Measurements from ENCODE around the gene NRSN2.
"Not testable (repeated sequence)": the region's sequence is repeated elsewhere in the genome, so short reads cannot be mapped to it uniquely, and the experiment has no call there.

The NRSN2 gene

DNA sequence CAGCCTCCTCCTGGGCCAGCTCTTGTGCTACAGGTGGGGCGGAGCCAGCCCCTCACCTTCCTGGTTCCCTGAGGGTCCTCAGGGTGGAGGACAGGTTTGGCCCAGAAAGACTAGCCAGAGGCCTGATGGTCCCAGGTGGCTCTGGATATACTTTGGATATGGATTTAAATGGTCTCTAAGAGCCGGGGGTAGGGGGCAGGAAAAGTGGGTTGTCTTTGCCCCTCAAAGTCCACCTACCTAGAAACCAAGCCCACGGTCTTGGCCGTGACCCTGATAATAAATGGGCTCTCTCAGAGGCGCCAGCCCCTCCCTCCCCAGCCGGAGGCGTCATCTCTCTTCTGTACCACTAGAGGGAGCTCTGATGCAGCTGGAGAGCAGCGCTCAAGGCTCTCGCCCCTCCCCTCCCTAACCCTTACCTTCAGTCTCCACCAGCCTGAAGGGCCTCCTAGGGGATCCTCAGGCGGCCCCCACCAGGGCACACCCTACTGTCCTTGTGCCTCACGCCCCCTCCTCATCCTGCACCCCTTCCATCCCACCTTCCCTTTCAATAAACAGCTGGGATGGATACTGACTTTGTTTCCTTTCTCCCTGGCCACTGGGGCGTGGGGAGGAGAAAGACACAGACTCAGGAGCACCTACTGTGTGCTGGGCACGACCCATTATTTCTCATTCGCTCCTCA lies 7.5 kb downstream of the NRSN2 start:
- peak; percentile 67 to 69 for DNase-seq (ENCODE audit: low read depth in 2 of 2)

DNA sequence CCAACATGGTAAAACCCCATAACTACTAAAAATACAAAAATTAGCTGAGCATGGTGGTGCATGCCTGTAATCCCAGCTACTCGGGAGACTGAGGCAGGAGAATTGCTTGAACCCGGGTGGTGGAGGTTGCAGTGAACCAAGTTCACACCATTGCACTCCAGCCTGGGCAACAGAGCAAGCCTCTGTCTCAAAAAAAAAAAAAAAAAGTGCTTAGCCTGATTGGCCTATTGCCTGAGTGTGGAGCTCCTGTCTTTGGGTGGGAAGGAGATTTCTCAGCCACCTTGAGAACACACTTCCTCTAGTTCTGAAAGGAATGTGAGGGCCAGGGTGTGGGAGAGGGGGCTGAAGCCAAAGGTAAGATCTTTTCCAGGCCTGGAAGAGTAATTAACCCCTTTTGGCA lies 9.2 kb downstream of the NRSN2 start:
- not testable (repeated sequence) for DNase-seq (ENCODE audit: low read depth in 2 of 2)

DNA sequence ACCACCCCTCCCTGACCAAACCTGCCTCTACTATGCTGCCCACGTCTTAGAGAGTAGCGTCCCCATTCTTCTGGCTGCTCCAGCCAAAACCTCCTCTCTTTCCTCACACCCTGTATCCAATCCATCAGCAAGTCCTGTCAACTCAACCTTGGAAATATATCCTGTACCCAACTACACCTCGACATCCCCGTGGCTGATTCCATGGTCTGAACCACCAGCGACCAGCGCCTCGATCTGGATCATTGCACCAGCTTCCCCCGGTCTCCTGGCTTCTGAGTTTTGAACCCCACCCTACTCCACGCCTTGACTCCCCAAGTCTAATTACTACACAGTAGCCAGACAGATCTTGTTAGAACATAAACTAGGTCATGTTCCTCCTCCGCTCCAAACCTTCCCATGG lies 9.8 kb downstream of the NRSN2 start:
- no peak for DNase-seq (ENCODE audit: low read depth in 2 of 2)

- DNase-seq (ENCODE audit: low read depth in 2 of 2) = no peak
Measured at GRCh38 chr20:358891-359555, 12.1 kb downstream of the NRSN2 start.

GRCh38 chr20:361561-361960 lies 14.7 kb downstream of the NRSN2 start:
- no peak for DNase-seq (ENCODE audit: low read depth in 2 of 2)

DNA sequence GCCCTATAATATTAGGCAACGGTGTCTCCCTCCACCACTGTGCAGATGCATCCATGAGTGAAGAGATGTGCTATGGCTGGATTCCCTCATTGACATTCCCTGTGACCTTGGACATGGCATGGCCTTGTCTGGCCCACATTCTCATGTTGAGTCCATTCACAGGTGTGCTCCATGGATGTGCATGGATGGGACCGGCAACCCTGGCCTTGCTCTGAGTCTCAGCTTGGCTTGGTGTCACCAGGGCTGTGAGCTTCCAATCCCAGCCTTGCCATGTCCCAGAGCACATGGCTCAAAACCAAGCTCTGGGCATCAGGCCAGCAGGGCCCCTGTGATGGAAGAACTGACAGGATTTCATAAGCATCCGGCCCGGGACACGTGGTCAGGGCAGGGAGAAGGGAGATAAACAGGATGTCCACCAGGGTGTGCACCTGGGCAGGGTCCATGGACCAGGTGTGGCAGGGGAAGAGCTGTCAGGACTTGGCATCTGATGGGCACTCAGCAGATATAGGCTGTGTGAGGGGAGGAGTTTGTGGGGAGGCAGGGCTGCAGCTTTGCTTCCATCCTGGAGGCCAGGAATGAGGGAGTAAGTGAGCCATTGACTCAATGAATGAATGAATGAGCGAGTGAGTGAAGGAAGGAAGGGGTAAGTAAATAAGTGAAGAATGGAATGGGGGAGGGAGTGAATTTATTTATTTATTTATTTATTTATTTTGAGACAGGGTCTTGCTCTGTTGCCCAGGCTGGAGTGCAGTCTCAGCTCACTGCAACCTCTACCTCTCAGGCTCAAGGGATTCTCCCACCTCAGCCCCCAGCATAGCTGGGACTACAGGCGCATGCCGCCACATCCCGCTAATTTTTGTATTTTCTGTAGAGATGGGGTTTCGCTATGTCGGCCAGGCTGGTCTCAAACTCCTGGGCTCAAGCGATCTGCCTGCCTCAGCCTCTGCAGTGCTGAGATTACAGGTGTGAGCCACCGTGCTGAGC lies 15.7 kb downstream of the NRSN2 start:
- DNase-seq (ENCODE audit: low read depth in 2 of 2) = peak in 1 of 2 donors; percentile 31

DNA sequence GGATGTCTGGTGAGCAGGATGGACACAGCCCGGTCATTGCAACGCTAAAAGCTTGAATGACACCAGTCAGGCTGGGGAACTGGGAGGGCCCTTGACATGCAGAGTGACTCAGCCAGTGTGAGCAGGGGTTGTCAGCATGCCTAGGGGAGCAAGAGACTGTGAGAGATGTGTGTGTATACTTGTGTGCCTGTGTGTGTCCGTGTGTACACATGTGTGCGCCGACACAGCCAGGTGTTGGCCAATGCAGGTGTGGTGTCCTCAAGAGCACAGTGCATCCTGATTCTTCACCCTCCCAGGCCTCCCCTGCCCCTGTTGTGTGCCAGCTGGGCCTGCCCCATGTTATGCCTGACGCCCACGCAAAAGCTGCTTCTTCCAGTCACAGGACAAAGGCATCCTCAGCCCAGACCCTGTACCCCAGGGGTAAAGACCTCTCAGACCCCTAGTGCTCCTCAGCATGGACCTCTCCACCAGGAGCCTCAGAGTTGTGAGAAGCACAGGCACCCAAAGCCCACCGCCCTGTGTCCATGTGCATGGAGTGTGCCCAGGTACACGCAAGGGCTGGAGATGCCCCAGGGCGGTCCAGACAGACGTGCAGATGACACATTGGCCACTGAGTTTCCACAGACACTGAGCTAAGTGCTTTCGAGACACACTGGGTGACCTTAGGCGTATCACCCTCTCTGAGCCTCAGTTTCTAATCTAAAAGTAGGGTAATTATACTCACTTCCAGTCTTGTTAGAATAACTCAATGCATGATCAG lies 16.6 kb downstream of the NRSN2 start:
- DNase-seq (ENCODE audit: low read depth in 2 of 2) = no peak

- no peak for DNase-seq (ENCODE audit: low read depth in 2 of 2)
Measured at GRCh38 chr20:364905-365794, 18.2 kb downstream of the NRSN2 start.

DNA sequence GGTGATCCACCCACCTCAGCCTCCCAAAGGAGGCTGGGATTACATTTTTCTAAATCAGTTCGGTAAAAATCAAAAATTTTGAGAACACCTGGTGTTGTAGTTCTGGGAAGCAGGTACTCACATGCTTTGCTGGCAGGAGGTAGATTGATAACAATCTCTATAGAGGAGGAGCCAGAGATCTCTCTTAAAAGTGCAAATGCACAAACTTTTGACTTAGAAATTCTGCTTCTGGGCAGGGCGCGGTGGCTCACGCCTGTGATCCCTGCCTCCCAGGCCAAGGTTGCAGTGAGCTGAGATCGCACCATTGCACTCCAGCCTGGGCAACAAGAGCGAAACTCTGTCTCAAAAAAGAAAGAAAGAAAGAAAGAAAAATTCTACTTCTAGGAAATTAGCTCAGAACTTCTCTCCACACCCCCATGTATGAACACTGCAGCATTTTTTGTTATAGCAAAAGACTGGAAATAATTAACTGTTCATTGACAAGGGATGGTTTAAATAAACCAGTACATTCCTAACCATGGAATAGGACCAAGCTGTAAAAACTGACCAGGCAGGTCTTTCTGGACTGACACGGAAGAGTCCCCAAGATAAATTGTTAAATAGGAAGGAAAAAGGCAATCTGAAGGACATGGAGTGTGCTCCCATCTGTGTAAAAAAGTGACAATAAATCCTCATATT lies 19.3 kb downstream of the NRSN2 start:
- no peak for DNase-seq (ENCODE audit: low read depth in 2 of 2)

DNA sequence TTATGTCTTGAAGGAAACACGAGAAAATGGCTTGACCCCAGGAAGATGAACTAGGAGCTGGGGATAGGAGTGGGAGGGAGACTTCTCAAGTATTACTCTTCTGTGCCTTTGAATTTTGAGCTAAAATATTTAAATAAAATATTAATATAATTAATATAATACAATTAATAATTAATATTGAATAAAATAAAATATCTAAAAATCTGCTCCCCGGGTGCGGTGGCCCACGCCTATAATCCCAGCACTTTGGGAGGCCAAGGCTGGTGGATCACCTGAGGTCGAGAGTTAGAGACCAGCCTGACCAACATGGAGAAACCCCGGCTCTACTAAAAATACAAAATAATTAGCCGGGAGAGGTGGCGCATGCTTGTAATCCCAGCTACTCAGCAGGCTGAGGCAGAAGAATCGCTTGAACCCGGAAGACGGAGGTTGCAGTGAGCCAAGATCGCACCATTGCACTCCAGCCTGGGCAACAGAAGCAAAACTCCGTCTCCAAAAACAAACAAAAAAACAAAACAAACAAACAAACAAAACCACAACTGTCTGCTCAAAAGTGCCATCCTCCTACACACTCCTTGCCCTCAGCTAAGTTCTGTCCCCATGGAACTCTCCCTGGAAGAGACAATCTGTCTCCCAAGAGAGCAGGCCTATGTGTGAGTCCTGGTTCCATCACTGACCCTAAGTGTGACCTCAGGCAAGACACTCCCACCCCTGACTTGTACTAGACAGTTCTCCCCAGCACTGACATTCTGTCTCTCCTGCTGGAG lies 20.0 kb downstream of the NRSN2 start:
- no peak for DNase-seq (ENCODE audit: low read depth in 2 of 2)

DNA sequence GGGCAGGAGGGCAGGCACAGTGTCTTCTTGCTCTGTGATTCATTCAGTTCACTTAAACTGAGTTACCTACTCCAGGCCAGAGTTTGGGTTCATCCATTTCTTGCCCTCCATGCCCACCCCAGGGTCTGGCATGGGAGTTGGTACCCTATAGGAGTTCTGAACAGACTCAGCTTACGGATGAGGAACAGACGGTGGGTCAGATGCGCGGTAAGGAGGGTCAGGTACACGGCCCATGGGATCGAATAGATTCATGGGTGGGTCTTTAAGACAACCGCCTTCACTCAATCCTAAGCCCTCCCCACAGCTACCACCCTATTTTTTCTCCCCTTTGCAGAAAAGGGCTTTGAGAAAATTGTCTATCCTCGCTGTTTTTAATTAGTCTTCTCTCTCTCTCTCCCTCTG lies 20.6 kb downstream of the NRSN2 start:
- DNase-seq (ENCODE audit: low read depth in 2 of 2) = no peak

GRCh38 chr20:368915-369314 lies 22.0 kb downstream of the NRSN2 start:
- DNase-seq (ENCODE audit: low read depth in 2 of 2) = no peak

- no peak for DNase-seq (ENCODE audit: low read depth in 2 of 2)
Measured at GRCh38 chr20:370151-370600, 23.3 kb downstream of the NRSN2 start.

GRCh38 chr20:370977-371754 lies 24.3 kb downstream of the NRSN2 start:
- no peak for DNase-seq (ENCODE audit: low read depth in 2 of 2)

- no peak for DNase-seq (ENCODE audit: low read depth in 2 of 2)
Measured at GRCh38 chr20:371755-372542, 25.0 kb downstream of the NRSN2 start.

DNA sequence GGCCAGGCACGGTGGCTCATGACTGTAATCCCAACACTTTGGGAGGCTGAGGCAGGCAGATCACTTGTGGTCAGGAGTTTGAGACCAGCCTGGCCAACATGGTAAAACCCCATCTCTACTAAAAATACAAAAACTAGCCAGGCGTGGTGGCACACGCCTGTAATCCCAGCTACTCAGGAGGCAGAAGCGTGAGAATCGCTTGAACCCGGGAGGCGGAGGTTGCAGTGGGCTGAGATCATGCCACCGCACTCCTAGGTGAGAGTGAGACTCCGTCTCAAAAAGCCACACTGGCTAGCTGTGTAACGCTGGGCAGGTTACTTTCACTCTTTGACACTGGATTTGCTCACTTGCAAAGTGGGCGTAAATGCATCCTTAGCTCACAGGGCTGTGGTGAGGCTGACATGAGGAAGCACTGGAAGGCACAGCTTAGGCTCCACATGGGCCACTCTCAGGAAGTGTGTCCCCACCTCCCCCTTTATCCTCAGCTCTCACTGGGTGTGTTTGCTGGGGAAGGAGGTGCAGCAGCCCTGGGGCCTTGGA lies 25.7 kb downstream of the NRSN2 start:
- DNase-seq (ENCODE audit: low read depth in 2 of 2) = not testable (repeated sequence)

DNA sequence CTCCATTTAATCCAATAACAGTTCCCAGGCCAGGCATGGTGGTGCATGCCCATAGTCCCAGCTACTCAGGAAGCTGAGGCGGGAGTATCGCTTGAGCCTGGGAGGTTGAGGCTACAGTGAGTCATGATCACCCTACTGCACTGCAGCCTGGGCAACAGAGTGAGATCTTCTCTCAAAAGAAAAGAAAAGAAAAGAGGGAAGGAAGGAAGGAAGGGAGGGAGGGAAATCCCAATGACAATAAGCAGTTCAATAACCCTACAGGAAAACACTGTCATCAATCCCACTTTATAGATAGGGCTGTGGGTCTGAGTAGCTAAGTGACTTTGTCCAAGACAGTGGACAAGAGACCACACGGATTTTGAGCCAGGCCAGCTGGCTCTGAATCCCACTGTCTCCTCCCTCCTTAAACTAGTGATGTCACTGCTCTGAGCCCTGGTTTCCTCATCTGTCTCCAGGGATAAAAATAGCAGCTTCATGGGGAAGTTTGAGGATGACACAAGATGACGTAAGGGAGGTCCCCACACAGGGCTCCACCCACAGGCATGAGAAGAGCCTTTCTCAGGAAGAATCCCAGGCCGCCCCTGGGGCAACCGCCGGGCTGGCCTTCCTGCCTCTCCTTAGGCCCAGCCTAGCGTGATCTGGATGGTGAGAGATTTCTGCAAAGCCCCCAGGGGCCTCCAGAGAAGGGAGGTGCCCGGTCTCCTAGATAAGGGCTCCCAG lies 26.4 kb downstream of the NRSN2 start:
- no peak for DNase-seq (ENCODE audit: low read depth in 2 of 2)

All from stimulated activated CD4-positive, alpha-beta T cell treated with anti-CD3 and anti-CD28 coated beads, Interleukin-4, amount 100 ng/mL, for 48 hours (primary cell).